HepG2 (cell line): ENCODE results near the gene TUBB4B. TPM values are rescaled to one million over a fixed set of nuclear protein-coding genes. Genes with fewer than 3 reads are reported as not detected.
A peak's percentile ranks its signal among the peaks of the same experiment; 100 is the strongest.

ENCODE experiments used
- ATAC-seq: fragments of 200-7000 bp; cut with Tn5 transposase; 3 replicates; pipeline ENCODE4 v1.9.1; 2020; ENCODE audit warnings: mild to moderate bottlenecking, moderate library complexity
- BruUV-seq: library from RNA; stranded (reverse); fragments of 400-500 nt; replicated peaks from 2 replicates; lab custom pipeline; 2021; lab: Mats Ljungman, UMichigan
- CTCF ChIA-PET: fragments of 300-600 bp; formaldehyde crosslinking; extraction: SDS; loops from one replicate; lab custom pipeline; 2021; ENCODE audit warnings: low total read pairs, inconsistent platforms, low intra/inter-chr PET ratio; lab: Yijun Ruan, JAX
- POLR2A ChIA-PET: fragments of 350-600 bp; sonication (Branson Sonifier 250); formaldehyde crosslinking; loops from one replicate; lab custom pipeline; 2020; ENCODE audit warnings: antibody characterized with exemption, inconsistent platforms; lab: Yijun Ruan, JAX
- DNase-seq: peaks from one replicate; pipeline ENCODE4 v3.0.0-alpha.2; 2015; ENCODE audit warnings: low spot score
- FAIRE-seq: peaks from 3 replicates; lab custom pipeline; 2011; peaks lifted over from hg19 to GRCh38; lab: Jason Lieb, UNC
- H2AFZ ChIP-seq: one replicate; pipeline ENCODE4 v1.6.1; 2011; ENCODE audit warnings: low read length, inconsistent platforms
- H3K27ac ChIP-seq: fragments of 300-600 bp; 3 replicates; pipeline ENCODE4 v1.8.0; 2011; ENCODE audit warnings: mixed run types, mild to moderate bottlenecking, mixed read lengths, low read length, inconsistent platforms; ENCODE audit not compliant: insufficient read depth; ENCODE audit errors: extremely low read length
- H3K27me3 ChIP-seq, 2 experiments: fragments of 200-600 bp in 1 of 2; 2 replicates in 1 of 2; 3 replicates in 1 of 2; pipeline versions ENCODE4 v1.6.0 to v1.8.0; 2011; ENCODE audit warnings: low read length in 2 of 2, mild to moderate bottlenecking in 2 of 2, moderate library complexity in 2 of 2, inconsistent platforms in 1 of 2; ENCODE audit not compliant: insufficient read depth in 2 of 2, control insufficient read depth in 1 of 2
- H3K36me3 ChIP-seq, 2 experiments: fragments of 200-600 bp in 1 of 2; replicated peaks in 1 of 2; 2 replicates in 1 of 2; 3 replicates in 1 of 2; pipeline versions ENCODE4 v1.5.1 to v1.8.0; 2011; ENCODE audit warnings: low read length in 2 of 2, inconsistent platforms in 1 of 2; ENCODE audit not compliant: insufficient read depth in 2 of 2, control insufficient read depth in 1 of 2
- H3K4me1 ChIP-seq: 2 replicates; pipeline ENCODE4 v1.5.1; 2012; ENCODE audit warnings: low read length, inconsistent platforms; ENCODE audit not compliant: insufficient read depth
- H3K4me2 ChIP-seq: 2 replicates; pipeline ENCODE4 v1.6.0; 2011; ENCODE audit warnings: low read depth, low read length, inconsistent platforms
- H3K4me3 ChIP-seq, 3 experiments: fragments of 200-600 bp in 1 of 3; sonication (generic), shearing (Covaris generic) in 1 of 3; replicated peaks in 1 of 3; 2 replicates each; pipeline ENCODE4 v1.5.1; 2011 to 2016; ENCODE audit warnings: low read length in 3 of 3, inconsistent platforms in 2 of 3, low read depth in 2 of 3, mild to moderate bottlenecking in 2 of 3, control low read depth in 1 of 3, mixed read lengths in 1 of 3; ENCODE audit not compliant: insufficient read depth in 1 of 3
- H3K79me2 ChIP-seq: one replicate; pipeline ENCODE4 v1.6.1; 2011; ENCODE audit warnings: low read length, inconsistent platforms; ENCODE audit not compliant: insufficient read depth
- H3K9ac ChIP-seq: 2 replicates; pipeline ENCODE4 v1.6.0; 2011; ENCODE audit warnings: mild to moderate bottlenecking, low read depth, low read length, inconsistent platforms; ENCODE audit not compliant: insufficient read depth
- H3K9me3 ChIP-seq: 2 replicates; pipeline ENCODE4 v1.5.1; 2012; ENCODE audit warnings: mild to moderate bottlenecking, low read length
- H4K20me1 ChIP-seq: 2 replicates; pipeline ENCODE4 v1.6.0; 2011; ENCODE audit warnings: inconsistent platforms, mild to moderate bottlenecking, low read length, moderate library complexity; ENCODE audit not compliant: insufficient read depth
- ATRX ChIP-seq: sonication (generic); formaldehyde crosslinking; IDR thresholded peaks from 2 replicates; pipeline ENCODE4 v1.4.0; 2020; ENCODE audit warnings: missing genetic modification reagents, borderline replicate concordance
- FOSL2 ChIP-seq: sonication (generic); formaldehyde crosslinking; IDR thresholded peaks from 2 replicates; pipeline ENCODE4 v1.4.0; 2020; ENCODE audit warnings: missing genetic modification reagents
- IKZF4 ChIP-seq: sonication (generic); formaldehyde crosslinking; IDR thresholded peaks from 2 replicates; pipeline ENCODE4 v1.5.1; 2020; ENCODE audit warnings: borderline replicate concordance, mild to moderate bottlenecking, low read depth, missing genetic modification reagents; ENCODE audit errors: not compliant biosample characterization
- SAFB2 ChIP-seq: sonication (generic); formaldehyde crosslinking; IDR thresholded peaks from 2 replicates; pipeline ENCODE4 v1.5.1; 2020; ENCODE audit warnings: missing genetic modification reagents, low read depth, mild to moderate bottlenecking, borderline replicate concordance
- ZNF264 ChIP-seq: sonication (generic); formaldehyde crosslinking; IDR thresholded peaks from 2 replicates; pipeline ENCODE4 v1.4.0; 2020; ENCODE audit warnings: missing genetic modification reagents
- ZNF326 ChIP-seq: sonication (generic); formaldehyde crosslinking; IDR thresholded peaks from 2 replicates; pipeline ENCODE4 v1.4.0; 2020; ENCODE audit warnings: missing genetic modification reagents, borderline replicate concordance
- ZNF34 ChIP-seq: sonication (generic); formaldehyde crosslinking; IDR thresholded peaks from 2 replicates; pipeline ENCODE4 v1.4.0; 2020; ENCODE audit warnings: mild to moderate bottlenecking, missing genetic modification reagents, borderline replicate concordance
- ZNF484 ChIP-seq: sonication (generic); formaldehyde crosslinking; IDR thresholded peaks from 2 replicates; pipeline ENCODE4 v1.5.1; 2020; ENCODE audit warnings: mild to moderate bottlenecking, low read depth, missing genetic modification reagents, borderline replicate concordance
- ZNF761 ChIP-seq: sonication (generic); formaldehyde crosslinking; conservative IDR thresholded peaks from 2 replicates; pipeline ENCODE4 v1.4.0; 2020; ENCODE audit warnings: mild to moderate bottlenecking, missing genetic modification reagents
- ZNF788 ChIP-seq: sonication (generic); formaldehyde crosslinking; IDR thresholded peaks from 2 replicates; pipeline ENCODE4 v1.5.0; 2020; ENCODE audit warnings: mild to moderate bottlenecking, missing genetic modification reagents, borderline replicate concordance
- WGBS: methylation state at CpG from one replicate; pipeline ENCODE4 v1.1.6; 2017; ENCODE audit warnings: low lambda C conversion rate; 5-methylcytosine and 5-hydroxymethylcytosine counted together
- in situ Hi-C: cut with HindIII; loops from 2 replicates; pipeline ENCODE4 v1.10.0; 2017; ENCODE audit warnings: low pct_unique_long_range_greater_than_20kb; ENCODE audit not compliant: extremely low pct_ligation_motif_present
- intact Hi-C: fragments of 100-400 bp; cut with micrococcal nuclease; formaldehyde crosslinking; loops from one replicate; pipeline ENCODE4 v1.10.0; 2022; ENCODE audit not compliant: unreplicated experiment
- polyA plus RNA-seq, 8 experiments: library from polyadenylated mRNA; depleted of rRNA in 3 of 8; stranded (reverse) in 7 of 8; unstranded in 1 of 8; fragments of >200 nt; fragmentation: Illumina TruSeq in 4 of 8; extraction: Trizol in 4 of 8; gene quantifications; 2 replicates each; pipeline versions ENCODE4 v1.2.1 to v1.2.3, GENCODE V29; 2011 to 2016; ENCODE audit warnings: low read depth in 4 of 8, missing spikeins in 1 of 8, mixed read lengths in 1 of 8; ENCODE audit not compliant: insufficient read depth in 1 of 8
- total RNA-seq, 5 experiments: library from RNA; depleted of rRNA; stranded (reverse); fragments of >200 nt; fragmentation: Illumina TruSeq; extraction: Trizol; gene quantifications; 2 replicates each; pipeline ENCODE4 v1.2.3, GENCODE V29; 2016; ENCODE audit warnings: low read depth in 1 of 5
- TF ChIP-seq, protein P1 (sequence below), 2 experiments: sonication (generic) in 1 of 2; formaldehyde crosslinking in 1 of 2; IDR thresholded peaks; 2 replicates each; pipeline versions ENCODE4 v1.4.0 to v1.6.1; 2018 to 2020; ENCODE audit warnings: missing genetic modification reagents in 2 of 2, borderline replicate concordance in 1 of 2, low read depth in 1 of 2, mild to moderate bottlenecking in 1 of 2, missing biosample characterization in 1 of 2
- TF ChIP-seq, protein P2 (sequence below): sonication (generic); formaldehyde crosslinking; IDR thresholded peaks from 2 replicates; pipeline ENCODE4 v1.5.0; 2020; ENCODE audit warnings: mild to moderate bottlenecking, missing genetic modification reagents
- TF ChIP-seq, protein P3 (sequence below): sonication (generic); formaldehyde crosslinking; IDR thresholded peaks from 2 replicates; pipeline ENCODE4 v1.4.0; 2020; ENCODE audit warnings: mild to moderate bottlenecking, missing genetic modification reagents

The TUBB4B gene
- total and polyA plus RNA-seq, 2 of the 13 experiments (the other 11 are each of a cell fraction or from before 2014, with no cell fraction given) = 182 to 412 TPM

DNA sequence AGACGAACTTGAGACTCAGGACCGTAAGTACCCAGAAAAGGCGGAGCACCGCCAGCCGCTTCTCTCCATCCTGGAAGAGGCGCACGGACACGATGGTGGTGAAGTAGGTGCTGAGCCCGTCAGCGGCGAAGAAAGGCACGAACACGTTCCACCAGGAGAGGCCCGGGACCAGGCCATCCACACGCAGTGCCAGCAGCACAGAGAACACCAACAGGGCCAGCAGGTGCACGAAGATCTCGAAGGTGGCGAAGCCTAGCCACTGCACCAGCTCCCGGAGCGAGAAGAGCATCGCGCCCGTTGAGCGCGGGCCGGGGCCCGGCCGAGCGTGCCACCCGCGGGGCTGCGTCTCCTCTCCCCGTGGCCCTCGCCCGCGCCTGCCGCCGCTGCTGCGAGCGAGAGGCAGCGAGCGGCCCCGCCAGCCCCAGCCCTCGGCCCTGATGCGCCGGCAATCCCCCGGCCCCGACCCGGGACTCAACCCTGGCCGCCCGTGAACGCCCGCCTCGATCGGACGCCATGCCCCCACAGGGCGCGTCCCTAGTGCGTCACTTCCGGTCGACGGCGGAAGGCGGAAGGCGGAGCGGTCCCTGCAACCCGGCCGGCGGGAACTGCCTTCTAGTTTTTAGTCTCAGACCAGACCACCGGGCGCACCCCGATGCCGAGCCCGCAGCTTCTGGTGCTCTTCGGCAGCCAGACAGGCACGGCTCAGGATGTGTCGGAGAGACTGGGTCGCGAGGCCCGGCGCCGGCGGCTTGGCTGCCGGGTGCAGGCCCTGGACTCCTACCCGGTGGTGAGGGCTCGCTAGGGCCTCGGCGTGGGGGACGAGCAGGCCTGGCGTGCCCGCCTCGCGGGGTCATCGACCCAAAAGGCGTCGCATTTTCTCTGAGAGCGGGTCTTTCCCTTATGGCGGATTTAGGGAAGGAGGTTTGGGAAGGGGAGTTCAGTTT lies 35.7 kb upstream of the TUBB4B start, which contains the start of the genes NDOR1 and TMEM203 (continued):
- TF ChIP-seq, protein P1, sequence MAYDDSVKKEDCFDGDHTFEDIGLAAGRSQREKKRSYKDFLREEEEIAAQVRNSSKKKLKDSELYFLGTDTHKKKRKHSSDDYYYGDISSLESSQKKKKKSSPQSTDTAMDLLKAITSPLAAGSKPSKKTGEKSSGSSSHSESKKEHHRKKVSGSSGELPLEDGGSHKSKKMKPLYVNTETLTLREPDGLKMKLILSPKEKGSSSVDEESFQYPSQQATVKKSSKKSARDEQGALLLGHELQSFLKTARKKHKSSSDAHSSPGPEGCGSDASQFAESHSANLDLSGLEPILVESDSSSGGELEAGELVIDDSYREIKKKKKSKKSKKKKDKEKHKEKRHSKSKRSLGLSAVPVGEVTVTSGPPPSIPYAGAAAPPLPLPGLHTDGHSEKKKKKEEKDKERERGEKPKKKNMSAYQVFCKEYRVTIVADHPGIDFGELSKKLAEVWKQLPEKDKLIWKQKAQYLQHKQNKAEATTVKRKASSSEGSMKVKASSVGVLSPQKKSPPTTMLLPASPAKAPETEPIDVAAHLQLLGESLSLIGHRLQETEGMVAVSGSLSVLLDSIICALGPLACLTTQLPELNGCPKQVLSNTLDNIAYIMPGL (CRISPR knock-in tag; IDR thresholded peaks at IDR 0.05; ENCODE audit: borderline replicate concordance in 1 of 2, low read depth in 1 of 2) = peak; percentile 69 to 73; a peak in 3 of 4 replicates
- no peak; the same call in 1 of the 2 replicates for TF ChIP-seq SAFB2
- TF ChIP-seq ZNF484 (CRISPR knock-in tag) = no peak
- peak; percentile 14; the same call in 1 of the 2 replicates for TF ChIP-seq FOSL2
- no peak for TF ChIP-seq ZNF264 (CRISPR knock-in tag)
- no peak for TF ChIP-seq ZNF326 (CRISPR knock-in tag)
- TF ChIP-seq, all 625 proteins: peak for 239

DNA sequence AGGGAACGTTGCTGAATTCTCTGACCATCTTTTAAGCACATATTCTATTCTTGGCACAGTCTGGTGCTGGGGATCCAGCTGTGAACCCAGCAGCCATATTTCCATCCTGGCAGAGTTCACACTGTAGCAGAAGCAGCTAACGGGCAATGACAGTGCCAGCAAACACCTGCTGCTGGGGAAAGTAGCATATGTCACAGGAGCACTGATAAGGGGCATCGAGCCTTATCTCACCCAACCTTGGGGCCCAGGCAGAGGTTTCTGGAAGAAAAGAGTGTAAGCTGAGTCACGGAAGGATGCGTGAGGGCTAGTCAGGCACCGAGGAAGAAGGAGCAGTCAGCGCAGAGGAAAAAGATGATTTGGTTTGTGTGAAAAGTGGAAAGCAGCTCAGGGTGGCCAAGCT lies 34.5 kb upstream of the TUBB4B start:
- H3K9ac ChIP-seq = peak overlapping the region; percentile 88
- H3K27me3 ChIP-seq = no peaks in the 10 kb centered on the region; a peak in 1 of 5 replicates
- in situ Hi-C loops = no loop called here
- no peaks in the 10 kb centered on the region; a peak in 1 of 5 replicates for H3K36me3 ChIP-seq
- peak overlapping the region; percentile 90 to 93 (median 92); a peak in 5 of 6 replicates for H3K4me3 ChIP-seq
- intact Hi-C loops = no loop called here
- H3K9me3 ChIP-seq = no peaks in the 10 kb centered on the region
- ChIA-PET POLR2A (interaction anchor here (1.8 to 8.8 kb wide), 2 partner anchors 15 to 17 kb away, joined by 5 to 225 read pairs; partner anchors contain the start of genes CYSRT1, RNF208 and RNF224), CTCF (no interaction called here)
- FAIRE-seq (no peak), ATAC-seq (no peak), DNase-seq (no peak)
- BruUV-seq = no TSS peak
- H3K4me1 ChIP-seq = peaks cover 44% of the 10 kb centered on the region
- 0 out of 2 replicates have a peak, but pooled peaks cover 4% of the 10 kb centered on the region for H4K20me1 ChIP-seq
- peaks cover 36% of the 10 kb centered on the region for H3K79me2 ChIP-seq
- H3K27ac ChIP-seq = no peak overlapping the region
- H2AFZ ChIP-seq = no peak overlapping the region
- 75% methylated on average over 7 of the region's 7 CpGs for WGBS
- H3K4me2 ChIP-seq = peak overlapping the region; percentile 95
- TF ChIP-seq, protein P2, sequence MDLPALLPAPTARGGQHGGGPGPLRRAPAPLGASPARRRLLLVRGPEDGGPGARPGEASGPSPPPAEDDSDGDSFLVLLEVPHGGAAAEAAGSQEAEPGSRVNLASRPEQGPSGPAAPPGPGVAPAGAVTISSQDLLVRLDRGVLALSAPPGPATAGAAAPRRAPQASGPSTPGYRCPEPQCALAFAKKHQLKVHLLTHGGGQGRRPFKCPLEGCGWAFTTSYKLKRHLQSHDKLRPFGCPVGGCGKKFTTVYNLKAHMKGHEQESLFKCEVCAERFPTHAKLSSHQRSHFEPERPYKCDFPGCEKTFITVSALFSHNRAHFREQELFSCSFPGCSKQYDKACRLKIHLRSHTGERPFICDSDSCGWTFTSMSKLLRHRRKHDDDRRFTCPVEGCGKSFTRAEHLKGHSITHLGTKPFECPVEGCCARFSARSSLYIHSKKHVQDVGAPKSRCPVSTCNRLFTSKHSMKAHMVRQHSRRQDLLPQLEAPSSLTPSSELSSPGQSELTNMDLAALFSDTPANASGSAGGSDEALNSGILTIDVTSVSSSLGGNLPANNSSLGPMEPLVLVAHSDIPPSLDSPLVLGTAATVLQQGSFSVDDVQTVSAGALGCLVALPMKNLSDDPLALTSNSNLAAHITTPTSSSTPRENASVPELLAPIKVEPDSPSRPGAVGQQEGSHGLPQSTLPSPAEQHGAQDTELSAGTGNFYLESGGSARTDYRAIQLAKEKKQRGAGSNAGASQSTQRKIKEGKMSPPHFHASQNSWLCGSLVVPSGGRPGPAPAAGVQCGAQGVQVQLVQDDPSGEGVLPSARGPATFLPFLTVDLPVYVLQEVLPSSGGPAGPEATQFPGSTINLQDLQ (CRISPR knock-in tag) = no peak
- TF ChIP-seq ZNF788 (CRISPR knock-in tag) (no peak), ATRX (CRISPR knock-in tag) (no peak), ZNF34 (CRISPR knock-in tag) (no peak), IKZF4 (no peak), ZNF761 (CRISPR knock-in tag) (no peak)
- TF ChIP-seq, protein P3, sequence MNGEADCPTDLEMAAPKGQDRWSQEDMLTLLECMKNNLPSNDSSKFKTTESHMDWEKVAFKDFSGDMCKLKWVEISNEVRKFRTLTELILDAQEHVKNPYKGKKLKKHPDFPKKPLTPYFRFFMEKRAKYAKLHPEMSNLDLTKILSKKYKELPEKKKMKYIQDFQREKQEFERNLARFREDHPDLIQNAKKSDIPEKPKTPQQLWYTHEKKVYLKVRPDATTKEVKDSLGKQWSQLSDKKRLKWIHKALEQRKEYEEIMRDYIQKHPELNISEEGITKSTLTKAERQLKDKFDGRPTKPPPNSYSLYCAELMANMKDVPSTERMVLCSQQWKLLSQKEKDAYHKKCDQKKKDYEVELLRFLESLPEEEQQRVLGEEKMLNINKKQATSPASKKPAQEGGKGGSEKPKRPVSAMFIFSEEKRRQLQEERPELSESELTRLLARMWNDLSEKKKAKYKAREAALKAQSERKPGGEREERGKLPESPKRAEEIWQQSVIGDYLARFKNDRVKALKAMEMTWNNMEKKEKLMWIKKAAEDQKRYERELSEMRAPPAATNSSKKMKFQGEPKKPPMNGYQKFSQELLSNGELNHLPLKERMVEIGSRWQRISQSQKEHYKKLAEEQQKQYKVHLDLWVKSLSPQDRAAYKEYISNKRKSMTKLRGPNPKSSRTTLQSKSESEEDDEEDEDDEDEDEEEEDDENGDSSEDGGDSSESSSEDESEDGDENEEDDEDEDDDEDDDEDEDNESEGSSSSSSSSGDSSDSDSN (CRISPR knock-in tag) = no peak
